Testis (tissue), 2 donors: ENCODE results near the gene MYB.

Source experiments
- CTCF ChIP-seq, 3 experiments: fragments of 450-650 bp in 2 of 3; fragments of 200-600 bp in 1 of 3; sonication (generic) in 1 of 3; IDR thresholded peaks; one replicate each; pipeline ENCODE4 v1.5.1; 2016 to 2019; ENCODE audit warnings: antibody characterized with exemption in 3 of 3, mild to moderate bottlenecking in 2 of 3, moderate library complexity in 1 of 3
- POLR2A ChIP-seq: fragments of 450-650 bp; IDR thresholded peaks from one replicate; pipeline ENCODE4 v1.6.1; 2017; ENCODE audit warnings: antibody characterized with exemption, mild to moderate bottlenecking, moderate library complexity

- TF ChIP-seq CTCF (IDR thresholded peaks at IDR 0.05) = no peak
- TF ChIP-seq POLR2A = no peak
Observed at GRCh38 chr6:135226537-135226936, 45.4 kb downstream of the MYB start.
